ENCODE data around the gene BIRC2. TPM values are rescaled to one million over a fixed set of nuclear protein-coding genes. Genes with fewer than 3 reads are reported as not detected.

The BIRC2 gene
- total and polyA plus RNA-seq, 9 of the 15 experiments (the other 6 are each of a cell fraction or from before 2014, with no cell fraction given), result 14.3 to 45.9 (median 20.7) TPM

GRCh38 chr11:102385085-102386007 lies 38.3 kb downstream of the BIRC2 start (continued):
- TF ChIP-seq, protein P1, sequence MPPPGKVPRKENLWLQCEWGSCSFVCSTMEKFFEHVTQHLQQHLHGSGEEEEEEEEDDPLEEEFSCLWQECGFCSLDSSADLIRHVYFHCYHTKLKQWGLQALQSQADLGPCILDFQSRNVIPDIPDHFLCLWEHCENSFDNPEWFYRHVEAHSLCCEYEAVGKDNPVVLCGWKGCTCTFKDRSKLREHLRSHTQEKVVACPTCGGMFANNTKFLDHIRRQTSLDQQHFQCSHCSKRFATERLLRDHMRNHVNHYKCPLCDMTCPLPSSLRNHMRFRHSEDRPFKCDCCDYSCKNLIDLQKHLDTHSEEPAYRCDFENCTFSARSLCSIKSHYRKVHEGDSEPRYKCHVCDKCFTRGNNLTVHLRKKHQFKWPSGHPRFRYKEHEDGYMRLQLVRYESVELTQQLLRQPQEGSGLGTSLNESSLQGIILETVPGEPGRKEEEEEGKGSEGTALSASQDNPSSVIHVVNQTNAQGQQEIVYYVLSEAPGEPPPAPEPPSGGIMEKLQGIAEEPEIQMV (tag; conservative IDR thresholded peaks at IDR 0.05; ENCODE audit: low read depth), result peak; percentile 97
- peak; percentile 67 for TF ChIP-seq FOXM1 (IDR thresholded peaks at IDR 0.05; ENCODE audit: low read depth)
- no peak for TF ChIP-seq FOXM1 (CRISPR knock-in tag; IDR thresholded peaks at IDR 0.05; ENCODE audit: low read depth)
- TF ChIP-seq CC2D1A (IDR thresholded peaks at IDR 0.05), result peak; percentile 86
- TF ChIP-seq ZNF766 (CRISPR knock-in tag; conservative IDR thresholded peaks at IDR 0.05), result peak; percentile 45; the same call in 1 of the 2 replicates
- TF ChIP-seq, protein P2, sequence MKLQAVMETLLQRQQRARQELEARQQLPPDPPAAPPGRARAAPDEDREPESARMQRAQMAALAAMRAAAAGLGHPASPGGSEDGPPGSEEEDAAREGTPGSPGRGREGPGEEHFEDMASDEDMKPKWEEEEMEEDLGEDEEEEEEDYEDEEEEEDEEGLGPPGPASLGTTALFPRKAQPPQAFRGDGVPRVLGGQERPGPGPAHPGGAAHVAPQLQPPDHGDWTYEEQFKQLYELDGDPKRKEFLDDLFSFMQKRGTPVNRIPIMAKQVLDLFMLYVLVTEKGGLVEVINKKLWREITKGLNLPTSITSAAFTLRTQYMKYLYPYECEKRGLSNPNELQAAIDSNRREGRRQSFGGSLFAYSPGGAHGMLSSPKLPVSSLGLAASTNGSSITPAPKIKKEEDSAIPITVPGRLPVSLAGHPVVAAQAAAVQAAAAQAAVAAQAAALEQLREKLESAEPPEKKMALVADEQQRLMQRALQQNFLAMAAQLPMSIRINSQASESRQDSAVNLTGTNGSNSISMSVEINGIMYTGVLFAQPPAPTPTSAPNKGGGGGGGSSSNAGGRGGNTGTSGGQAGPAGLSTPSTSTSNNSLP (IDR thresholded peaks at IDR 0.05; ENCODE audit: borderline replicate concordance, low read depth, low read length), result 0 out of 2 replicates have a peak, but pooled peaks have one; percentile 10
- TF ChIP-seq RFX7 (CRISPR knock-in tag; IDR thresholded peaks at IDR 0.05), result no peak
- TF ChIP-seq, protein P3, sequence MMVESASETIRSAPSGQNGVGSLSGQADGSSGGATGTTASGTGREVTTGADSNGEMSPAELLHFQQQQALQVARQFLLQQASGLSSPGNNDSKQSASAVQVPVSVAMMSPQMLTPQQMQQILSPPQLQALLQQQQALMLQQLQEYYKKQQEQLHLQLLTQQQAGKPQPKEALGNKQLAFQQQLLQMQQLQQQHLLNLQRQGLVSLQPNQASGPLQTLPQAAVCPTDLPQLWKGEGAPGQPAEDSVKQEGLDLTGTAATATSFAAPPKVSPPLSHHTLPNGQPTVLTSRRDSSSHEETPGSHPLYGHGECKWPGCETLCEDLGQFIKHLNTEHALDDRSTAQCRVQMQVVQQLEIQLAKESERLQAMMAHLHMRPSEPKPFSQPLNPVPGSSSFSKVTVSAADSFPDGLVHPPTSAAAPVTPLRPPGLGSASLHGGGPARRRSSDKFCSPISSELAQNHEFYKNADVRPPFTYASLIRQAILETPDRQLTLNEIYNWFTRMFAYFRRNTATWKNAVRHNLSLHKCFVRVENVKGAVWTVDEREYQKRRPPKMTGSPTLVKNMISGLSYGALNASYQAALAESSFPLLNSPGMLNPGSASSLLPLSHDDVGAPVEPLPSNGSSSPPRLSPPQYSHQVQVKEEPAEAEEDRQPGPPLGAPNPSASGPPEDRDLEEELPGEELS (CRISPR knock-in tag; IDR thresholded peaks at IDR 0.05; ENCODE audit: borderline replicate concordance), result 0 out of 2 replicates have a peak, but pooled peaks have one; percentile 64
- peak; percentile 65 for TF ChIP-seq CBFA2T2 (conservative IDR thresholded peaks at IDR 0.05)
- TF ChIP-seq, protein P4, sequence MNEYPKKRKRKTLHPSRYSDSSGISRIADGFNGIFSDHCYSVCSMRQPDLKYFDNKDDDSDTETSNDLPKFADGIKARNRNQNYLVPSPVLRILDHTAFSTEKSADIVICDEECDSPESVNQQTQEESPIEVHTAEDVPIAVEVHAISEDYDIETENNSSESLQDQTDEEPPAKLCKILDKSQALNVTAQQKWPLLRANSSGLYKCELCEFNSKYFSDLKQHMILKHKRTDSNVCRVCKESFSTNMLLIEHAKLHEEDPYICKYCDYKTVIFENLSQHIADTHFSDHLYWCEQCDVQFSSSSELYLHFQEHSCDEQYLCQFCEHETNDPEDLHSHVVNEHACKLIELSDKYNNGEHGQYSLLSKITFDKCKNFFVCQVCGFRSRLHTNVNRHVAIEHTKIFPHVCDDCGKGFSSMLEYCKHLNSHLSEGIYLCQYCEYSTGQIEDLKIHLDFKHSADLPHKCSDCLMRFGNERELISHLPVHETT (CRISPR knock-in tag; conservative IDR thresholded peaks at IDR 0.05 in 1 of 2, IDR thresholded peaks at IDR 0.05 in 1 of 2), result peak in 1 of 2 experiments; percentile 41; a peak in 2 of 4 replicates
- peak; percentile 81 for TF ChIP-seq ARID1B (IDR thresholded peaks at IDR 0.05)
- TF ChIP-seq ZBTB5 (IDR thresholded peaks at IDR 0.05), result peak; percentile 90
- 0 out of 2 replicates have a peak, but pooled peaks have one; percentile 43 for TF ChIP-seq GATA2 (CRISPR knock-in tag; IDR thresholded peaks at IDR 0.05)
- TF ChIP-seq EP300 (IDR thresholded peaks at IDR 0.05; ENCODE audit: low read length), result peak; percentile 34; the same call in 1 of the 2 replicates
- TF ChIP-seq, protein P5, sequence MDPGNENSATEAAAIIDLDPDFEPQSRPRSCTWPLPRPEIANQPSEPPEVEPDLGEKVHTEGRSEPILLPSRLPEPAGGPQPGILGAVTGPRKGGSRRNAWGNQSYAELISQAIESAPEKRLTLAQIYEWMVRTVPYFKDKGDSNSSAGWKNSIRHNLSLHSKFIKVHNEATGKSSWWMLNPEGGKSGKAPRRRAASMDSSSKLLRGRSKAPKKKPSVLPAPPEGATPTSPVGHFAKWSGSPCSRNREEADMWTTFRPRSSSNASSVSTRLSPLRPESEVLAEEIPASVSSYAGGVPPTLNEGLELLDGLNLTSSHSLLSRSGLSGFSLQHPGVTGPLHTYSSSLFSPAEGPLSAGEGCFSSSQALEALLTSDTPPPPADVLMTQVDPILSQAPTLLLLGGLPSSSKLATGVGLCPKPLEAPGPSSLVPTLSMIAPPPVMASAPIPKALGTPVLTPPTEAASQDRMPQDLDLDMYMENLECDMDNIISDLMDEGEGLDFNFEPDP (CRISPR knock-in tag; IDR thresholded peaks at IDR 0.05), result peak; percentile 58; the same call in 1 of the 2 replicates

Measured in K562 (cell line).